Liver (tissue), 5 donors: ENCODE data around the gene RAPGEF4. TPM values are rescaled to one million over a fixed set of nuclear protein-coding genes. Genes with fewer than 3 reads are reported as not detected.

ENCODE experiments used
- polyA plus RNA-seq, 2 donors: library from polyadenylated mRNA; stranded (reverse) in 1 of 2; unstranded in 1 of 2; fragments of 200-250 nt in 1 of 2; fragments of >200 nt in 1 of 2; fragmentation: Nextera tagmentation in 1 of 2; extraction: Ambion mirVana in 1 of 2; gene quantifications; one replicate each; pipeline versions ENCODE4 v1.2.1 to v1.2.3, GENCODE V29; 2013 to 2015
- small RNA-seq: library from RNA; depleted of rRNA; stranded (forward); fragments of <200 nt; gene quantifications from one replicate; pipeline ENCODE3, GENCODE V24; 2014
- total RNA-seq, 2 donors: library from RNA; depleted of rRNA; stranded (reverse); fragments of >200 nt; gene quantifications; one replicate each; pipeline ENCODE4 v1.2.3, GENCODE V29; 2014
- donor health status: healthy.
- donor health status: healthy.
- donor health status: healthy.

The RAPGEF4 gene
- total and polyA plus RNA-seq, 4 donors, result 1.5 to 18.2 (median 8.3) TPM

Small RNAs within 50 kb of the gene (small RNA-seq; reads per million reads assigned to genes)
- not detected for gene RF01210

Other genes with a start within 250 kb of the RAPGEF4 start
- 1 to 10 TPM; 7.7 to 7.9 TPM for gene PDK1, start 179.8 kb upstream of the RAPGEF4 start, total RNA-seq
- gene PDK1, start 179.8 kb upstream of the RAPGEF4 start, polyA plus RNA-seq, result 10 to 100 TPM in 1 of 2 donors, 1 to 10 TPM in 1; 4.7 to 10.9 TPM